GM19240 (cell line): ENCODE measurements around the gene ACTG1.

Source experiments
- DNase-seq: peaks from one replicate; pipeline ENCODE4 v3.0.0; 2011; ENCODE audit warnings: low spot score; ENCODE audit not compliant: insufficient read length

Gene ACTG1

DNA sequence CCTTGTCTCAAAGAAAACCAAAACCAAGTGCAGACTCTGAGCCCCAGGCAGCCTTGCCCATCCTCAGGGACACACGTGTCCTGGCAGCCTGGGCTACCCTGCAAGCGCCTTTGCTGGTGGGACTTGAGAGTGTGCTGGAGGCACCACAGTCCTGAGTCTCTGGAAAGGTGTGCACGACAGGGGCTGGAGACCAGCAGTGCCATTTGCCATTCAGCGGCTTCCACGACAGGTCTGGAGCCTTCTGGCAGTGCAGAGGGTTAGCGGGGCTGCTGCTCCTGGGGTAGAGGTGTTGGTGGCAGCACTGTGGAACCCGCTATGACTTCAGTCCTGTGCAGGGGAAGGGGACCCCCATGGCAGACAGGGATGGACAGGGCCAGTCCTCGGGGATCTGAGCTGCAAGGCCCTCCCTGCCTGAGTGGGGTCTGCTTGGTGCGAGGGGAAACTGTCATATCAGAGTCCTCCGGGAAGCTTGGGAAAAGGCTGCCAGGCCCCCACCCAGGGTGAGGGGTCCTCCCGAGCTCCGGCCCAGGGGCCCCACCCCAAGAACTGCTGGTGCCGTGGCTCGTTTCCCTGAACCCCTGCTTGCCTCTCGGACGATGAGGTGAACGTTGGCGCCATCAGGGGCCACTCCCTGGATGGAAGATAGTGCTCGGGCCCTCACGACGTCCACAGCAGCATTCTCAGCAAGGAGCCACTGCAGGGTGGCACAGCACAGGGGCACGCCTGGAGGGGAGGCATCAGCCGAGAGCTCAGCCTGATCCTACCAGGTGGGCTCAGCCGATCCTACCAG lies 32.8 kb upstream of the ACTG1 start:
- no peak for DNase-seq

DNA sequence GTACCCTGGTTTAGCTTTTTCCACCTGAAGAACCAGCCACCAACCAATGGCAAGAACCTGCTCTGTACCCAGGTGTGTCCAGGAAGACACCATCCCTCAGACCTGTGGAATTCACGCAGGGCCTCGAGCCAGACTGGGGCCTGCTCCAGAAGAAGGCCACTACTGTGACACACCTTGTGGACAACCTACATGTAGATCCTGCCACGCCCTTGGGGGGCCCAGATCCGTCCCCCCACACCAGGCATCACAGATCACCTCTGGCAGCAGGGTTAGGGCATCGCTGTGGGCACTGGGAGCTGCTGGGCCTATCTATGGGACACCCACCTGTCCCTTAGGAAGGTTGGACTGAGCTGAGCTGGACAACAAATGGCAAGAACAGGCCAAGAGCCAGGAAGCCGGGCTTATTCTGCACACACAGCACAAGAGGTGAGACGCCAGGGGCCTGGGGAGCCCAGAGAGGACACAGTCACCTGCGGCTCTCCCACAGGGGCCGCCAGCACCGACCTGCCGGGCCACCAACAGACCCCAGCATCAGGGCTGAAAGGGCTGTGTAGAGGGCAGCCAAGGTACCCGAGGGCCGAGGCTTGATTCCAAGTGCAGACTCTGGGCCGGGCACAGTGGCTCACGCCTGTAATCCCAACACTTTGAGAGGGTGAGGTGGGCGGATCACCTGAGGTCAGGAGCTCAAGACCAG lies 31.8 kb upstream of the ACTG1 start:
- DNase-seq, result no peak

DNA sequence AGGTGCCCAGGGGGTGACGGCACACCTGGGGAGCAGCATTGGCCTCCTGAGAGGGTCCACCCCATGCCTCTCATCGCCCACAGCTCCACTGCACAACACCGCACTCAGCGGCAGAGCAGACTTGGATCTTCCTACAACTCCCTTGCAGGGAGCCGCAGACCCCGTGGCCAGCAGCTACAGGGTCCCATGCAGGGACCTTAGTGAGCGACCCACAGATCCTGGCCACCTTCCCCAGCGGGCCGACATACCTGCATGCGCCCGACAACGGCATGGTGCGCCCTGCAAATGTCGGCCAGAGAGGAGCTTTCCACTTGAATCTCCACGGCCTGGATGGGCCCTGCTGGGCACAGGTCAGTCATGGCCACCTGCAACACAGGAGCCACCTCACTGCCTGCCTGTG lies 31.2 kb upstream of the ACTG1 start:
- DNase-seq, result no peak

DNA sequence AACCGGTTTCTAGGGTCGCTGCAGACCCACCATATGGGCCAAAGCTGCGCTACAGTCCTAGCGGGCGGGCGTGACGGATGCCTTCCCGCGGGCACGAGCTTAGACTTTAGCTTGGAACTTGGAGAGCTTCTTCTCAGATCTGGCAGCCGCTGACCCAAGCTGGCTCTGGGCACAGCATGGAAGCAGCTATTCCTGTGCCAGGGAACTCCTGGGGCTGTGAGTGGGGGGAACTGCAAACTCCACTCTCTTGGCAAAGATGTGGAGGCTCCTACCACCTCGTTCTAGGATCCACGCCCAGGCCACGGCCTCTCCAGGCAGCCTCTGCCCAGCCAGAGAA lies 30.7 kb upstream of the ACTG1 start:
- DNase-seq, result no peak

DNA sequence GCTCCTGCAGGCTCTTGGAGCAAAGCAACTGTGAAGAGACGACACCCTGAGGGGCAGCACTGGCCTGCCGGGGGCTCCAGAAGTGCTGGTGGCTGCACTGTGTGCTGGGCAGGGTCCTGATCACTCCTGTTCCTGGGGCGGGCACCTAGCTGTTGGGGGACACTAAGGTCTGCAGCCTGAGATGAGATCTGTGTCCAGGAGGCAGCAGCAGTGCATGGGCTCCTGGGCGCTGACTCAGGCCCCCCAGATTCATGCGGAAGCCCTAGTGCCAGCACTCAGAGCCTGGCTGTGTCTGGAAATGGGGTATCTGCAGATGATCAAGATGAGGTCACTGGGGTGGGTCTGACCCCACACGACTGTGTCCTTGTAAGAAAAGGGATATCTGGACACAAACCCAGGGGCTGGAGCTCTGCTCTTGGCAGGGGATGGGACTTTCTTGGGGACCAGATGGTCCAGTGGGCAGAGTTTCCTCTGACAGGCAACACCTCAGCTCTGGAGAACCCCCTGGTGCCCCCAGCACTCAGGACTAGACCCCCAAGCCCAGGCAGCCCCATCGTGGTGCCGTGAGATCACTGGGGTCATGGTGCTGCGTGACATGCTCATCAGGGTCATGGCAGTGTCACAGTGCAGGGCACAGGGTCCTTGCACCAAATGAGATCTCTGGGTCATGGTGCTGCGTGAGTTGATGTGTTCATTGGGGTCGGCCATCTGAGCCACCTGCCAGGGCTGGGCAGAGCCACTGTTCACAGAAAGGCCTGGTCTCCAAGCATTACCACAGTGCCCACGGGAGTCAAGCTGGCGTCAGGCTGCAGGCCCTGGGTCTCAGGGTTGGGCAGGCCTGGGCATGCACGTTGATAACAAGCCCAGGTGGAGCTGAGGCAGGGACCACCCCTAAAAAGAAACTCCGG lies 30.1 kb upstream of the ACTG1 start:
- no peak for DNase-seq

DNA sequence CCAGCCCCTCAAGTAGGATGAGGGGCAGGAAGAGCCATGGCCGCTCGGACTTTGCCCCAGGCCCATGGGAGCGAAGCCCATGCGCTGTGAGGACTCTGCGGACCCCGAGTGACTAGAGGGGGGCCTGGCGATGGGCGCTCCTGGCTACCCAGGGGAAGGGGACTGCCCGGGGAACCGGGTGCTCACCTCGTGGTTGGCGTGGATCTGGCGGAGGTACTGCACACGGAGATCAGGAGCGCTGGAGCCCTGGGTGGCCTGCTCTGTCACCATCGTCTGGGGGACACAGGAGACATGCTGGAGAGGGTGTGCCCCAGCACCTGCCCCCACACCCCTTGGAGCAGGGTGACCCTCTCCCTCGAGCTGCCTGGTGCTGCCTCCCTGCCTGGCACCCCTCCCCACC lies 28.5 kb upstream of the ACTG1 start:
- DNase-seq, result no peak

DNA sequence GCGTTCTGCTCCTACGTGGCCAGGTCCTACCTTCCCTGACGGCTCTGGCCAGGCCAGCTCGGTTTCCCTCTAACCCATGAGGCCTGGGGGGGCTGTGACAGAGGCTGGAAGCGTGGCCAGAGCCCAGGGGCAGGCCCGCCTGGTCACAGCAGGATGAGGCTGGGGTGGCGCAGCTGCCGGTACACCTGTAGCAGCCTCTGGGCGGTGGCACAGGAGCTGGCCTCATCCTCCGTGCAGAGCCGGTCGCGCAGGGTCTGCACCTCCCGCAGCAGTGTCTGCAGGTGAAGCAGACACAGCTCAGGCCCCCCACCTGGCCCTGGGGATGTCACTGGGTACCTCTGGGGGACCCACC lies 28.1 kb upstream of the ACTG1 start:
- DNase-seq, result no peak

DNA sequence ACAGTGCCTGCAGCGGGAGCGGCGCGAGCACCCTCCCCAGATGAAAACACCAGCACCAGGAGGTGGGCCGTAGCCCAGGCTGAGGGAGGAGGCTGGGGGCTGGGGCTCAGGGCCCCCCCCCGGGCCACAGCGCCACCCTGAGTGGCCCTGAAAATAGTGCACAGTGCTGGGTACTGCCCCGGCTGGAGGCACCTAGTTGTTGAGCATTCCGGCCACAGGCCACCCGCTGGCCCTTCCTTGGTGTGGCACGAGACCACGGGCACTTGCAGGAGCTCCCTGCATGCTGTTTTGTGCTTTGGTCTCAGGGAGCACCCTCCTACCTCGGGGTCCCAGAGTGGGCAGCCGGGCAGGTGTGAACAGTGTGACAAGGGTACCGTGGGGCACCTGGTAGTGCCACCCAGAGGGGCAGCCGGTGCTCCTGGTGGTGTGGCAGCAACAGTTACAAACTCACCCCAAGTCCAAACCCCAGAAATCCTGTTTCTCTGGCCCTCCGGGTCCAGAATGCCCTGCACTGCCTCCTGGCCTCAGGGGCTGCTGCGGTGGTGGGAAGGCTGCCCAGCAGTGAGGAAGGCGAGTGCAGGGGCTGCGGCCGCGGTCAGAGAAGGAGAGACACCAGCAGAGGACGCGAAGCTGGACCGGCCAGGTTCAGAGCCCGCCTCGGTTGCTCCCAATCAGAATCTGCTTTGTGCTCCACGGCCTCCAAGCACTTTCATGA lies 27.5 kb upstream of the ACTG1 start:
- no peak for DNase-seq

DNA sequence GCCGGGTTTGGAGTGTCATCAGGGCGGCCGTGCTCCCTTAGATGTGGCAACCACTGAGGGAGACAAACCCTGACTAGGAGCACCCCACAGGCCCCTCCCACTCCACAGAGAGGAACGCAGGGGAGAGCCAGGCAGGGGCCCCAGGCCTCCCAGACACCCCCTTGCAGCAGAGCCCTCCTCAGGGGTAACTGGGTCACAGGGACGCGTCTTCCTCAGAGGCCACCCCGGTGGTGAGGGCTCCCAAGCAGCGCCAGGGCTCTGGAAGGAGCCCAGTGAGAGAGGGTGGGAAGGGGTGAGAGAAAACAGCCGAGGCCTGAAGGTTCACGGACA lies 26.9 kb upstream of the ACTG1 start:
- no peak for DNase-seq

DNA sequence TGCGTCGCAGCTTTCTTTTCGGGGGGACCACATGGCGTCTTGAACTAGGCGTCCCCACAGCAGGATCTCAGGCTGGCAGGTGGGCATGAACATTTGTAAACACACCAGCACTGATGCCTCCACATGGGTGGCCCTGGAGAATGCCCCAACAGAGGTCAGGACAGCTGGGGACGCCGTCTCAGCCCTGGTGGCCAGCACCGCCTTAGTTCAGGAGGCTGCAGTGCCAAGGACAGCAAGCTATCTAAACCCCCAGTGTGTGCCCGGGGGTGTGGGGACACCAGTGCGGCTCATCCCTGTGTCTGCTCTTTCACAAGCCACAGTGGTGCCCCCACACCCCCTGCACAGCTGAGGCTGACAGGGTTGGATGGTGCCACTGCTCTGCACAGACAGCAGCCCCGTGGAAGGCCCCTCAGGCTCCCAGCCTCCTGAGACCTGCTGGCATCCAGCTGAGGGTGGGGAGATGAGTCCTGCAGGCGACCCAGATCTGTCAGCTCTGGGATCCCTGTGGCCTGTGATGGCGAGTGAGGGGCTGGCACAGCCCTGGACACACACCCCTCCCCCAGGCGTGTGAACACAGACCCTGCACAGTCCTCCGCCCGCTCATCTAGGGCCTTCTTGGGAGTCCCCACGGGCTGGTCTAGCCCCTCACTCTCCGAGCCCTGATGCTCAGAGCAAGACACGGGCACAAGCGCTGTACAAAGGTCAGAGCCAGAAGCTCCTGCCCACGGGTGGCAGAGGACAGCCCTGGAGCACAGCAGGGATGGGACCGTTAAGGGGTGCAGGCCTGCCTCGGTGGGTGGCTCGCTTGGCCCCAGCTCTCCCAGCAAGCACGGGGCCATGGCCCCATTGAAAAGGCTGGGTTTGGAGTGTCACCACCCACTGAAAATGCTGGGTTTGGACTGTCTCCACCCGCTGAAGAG lies 26.3 kb upstream of the ACTG1 start:
- DNase-seq, result no peak

DNA sequence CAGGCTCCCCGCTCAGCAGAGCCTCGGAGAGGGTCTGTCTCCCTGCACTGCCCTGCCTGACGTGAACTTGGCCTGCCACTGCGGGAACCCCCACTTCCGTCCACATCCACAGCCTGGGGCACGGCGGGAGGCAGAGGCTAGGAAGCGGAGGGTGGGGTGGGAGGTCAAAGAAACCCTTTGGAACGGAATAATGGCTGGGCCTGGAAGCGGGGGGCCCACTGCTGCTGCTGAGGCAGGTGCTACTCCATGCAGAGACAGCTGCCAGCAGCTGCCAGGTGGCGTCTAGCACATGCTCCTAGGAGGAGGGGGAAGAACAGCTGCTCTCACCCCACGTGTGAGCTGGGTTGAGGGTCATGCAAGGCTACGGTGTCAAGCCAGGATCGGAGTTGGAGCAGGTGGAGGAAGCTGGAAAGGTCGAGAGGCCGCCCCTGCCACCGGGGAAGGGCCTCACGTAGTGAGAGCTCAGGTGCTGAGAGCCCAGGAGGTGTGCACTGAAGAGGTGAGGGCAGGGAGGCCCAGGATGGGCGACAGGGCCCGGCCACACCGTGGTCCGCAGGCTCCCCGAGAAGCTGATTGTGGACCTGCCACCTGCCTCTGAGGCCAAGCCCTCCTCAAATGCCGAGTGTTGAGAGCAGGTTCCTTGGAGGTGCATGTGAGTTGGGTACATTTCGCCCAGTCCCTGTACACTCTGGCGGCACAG lies 25.4 kb upstream of the ACTG1 start:
- no peak for DNase-seq

DNA sequence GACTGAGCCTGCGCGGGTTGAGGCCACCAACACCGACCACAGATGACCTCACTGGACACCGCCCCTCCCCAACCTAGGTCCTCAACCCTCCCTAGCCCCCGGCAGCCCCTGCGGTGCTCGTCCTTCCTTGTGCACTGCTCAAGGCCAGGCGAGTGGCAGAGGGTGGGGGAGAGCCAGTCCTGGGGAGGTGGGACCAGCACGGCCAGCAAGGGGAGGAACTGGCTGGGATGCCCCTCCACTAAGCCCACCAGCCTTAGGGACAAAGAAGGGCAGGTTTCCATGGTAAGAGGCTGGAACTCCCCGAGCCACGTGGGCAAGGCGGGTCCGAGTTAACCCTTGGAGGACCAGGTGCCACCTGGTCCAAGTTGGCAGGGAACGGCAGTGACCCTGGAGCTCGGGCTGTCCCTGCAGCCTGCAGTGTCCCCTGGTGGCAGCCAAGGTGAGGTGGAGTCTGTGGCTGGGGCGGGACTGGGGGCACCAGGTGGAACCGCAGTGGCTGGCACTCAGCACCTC lies 24.8 kb upstream of the ACTG1 start:
- no peak for DNase-seq

DNA sequence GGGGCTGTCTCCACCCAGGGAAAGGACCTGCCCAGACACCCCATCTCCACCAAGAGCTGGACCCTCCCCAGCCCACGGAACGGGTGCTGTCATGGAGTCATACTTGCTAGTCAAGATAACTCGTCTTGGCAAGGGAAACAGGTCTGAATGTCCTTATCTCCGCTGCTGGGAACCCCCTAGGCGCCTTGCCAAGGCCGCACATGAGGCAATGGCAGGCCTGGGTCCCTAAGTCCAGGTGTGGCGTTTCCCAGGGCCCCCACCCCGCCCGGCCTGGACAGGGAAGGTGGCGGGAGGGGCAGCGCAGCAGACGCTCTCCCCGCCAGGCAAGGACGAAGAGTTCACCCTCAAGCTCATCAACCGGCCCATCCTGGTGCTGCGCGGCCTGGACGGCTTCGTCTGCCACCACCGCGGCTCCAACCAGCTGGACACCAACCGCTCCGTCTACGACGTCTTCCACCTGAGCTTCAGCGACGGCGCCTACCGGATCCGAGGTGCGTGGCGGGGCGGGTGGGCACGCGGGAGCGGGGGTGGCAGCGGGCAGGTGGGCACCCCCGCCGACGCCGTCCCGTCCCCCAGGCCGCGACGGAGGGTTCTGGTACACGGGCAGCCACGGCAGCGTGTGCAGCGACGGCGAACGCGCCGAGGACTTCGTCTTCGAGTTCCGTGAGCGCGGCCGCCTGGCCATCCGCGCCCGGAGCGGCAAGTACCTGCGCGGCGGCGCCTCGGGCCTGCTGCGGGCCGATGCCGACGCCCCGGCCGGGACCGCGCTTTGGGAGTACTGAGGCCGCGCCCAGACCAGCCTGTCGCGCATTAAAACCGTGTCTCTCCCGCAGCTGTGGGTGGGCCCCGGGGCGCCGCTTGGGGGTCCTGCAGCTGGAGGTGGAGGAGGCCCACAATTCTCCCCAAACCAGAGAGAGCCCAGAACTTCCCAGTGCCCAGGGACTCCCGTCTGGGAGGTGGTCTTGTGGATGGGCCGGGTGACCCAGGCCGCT lies 24.0 kb upstream of the ACTG1 start:
- no peak for DNase-seq

DNA sequence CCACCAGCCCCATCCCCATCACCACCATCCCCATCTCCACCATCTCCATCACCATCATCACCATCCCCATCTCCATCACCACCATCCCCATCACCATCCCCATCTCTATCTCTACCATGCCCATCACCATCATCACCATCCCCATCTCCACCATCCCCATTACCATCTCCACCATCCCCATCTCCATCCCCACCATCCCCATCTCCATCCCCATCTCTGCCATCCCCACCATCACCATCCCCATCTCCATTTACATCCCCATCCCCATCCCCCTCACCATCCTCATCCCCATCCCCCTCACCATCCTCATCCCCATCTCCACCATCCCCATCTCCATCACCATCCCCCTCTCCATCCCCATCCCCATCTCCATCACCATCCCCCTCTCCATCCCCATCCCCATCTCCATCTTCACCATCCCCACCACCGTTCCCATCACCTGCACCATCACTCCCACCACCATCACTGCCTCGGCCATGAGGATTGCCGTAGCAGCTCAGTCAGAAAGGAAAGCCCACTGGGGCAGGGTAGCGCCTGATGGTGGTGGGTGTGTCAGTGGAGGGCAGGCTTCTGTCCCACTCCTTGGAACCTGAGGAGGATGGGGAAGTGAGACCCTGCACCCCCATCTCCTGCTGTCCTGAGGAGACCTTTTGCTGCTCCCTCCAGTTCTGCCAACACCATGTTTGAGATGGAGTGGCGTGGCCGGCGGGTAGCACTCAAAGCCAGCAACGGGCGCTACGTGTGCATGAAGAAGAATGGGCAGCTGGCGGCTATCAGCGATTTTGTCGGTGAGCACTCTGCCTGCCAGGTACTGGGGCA lies 23.1 kb upstream of the ACTG1 start:
- no peak for DNase-seq

DNA sequence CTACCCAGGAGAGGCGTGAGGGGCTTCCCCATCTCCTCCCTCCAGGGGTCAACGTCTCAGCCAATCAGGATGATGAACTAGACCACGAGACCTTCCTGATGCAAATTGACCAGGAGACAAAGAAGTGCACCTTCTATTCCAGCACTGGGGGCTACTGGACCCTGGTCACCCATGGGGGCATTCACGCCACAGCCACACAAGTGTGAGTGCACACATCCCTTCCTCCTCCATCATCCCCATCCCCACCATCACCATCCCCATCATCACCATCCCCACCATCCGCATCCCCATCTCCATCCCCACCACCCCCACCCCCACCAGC lies 22.4 kb upstream of the ACTG1 start:
- no peak for DNase-seq

DNA sequence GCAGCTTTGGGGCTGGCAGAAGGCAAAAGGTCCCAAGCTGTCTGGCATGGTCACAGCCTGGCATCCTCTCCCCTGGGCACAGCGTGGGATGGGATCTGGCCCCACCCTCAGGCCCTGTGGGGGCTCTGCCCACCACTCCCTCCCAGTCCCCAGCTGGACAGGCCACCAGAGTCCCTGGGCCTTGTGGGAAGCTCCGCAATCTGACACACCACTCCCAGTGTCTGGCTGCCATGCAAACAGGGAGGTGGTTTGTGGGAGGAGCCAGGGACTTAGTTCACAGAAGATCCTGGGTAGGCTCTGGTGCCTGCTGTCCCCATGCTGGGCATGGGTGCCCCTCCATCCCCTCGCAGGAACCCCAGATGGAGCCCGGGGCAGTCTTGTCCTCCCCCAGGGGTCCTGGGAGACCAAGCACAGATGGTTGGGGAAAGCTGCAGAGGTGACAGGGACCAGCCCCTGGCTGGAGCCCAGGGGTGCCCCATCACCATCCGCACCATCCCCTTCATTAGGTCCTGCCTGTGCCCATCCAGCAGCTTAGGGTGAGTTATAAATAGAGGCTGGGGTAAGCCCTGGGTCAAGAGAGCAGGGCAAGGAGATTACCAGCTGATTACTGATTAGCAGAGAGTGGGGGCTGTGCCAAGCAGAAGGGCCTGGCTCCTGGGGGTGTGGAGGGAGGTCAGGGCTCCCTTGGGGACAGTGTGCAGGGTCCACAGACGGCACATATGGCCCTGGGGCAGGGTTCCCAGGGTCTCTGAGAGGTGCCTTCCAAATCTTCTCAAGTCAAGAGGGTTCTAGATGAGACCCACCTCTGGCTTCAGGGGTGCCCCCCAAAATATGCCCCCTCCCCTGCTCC lies 21.8 kb upstream of the ACTG1 start:
- DNase-seq, result no peak
